Peyer's patch (tissue), 4 donors: Measurements from ENCODE around the gene CRIM1.

Experiments
- CTCF ChIP-seq, 6 experiments: fragments of 450-650 bp in 4 of 6; fragments of 200-600 bp in 2 of 6; sonication (generic) in 1 of 6; IDR thresholded peaks; one replicate each; pipeline ENCODE4 v1.5.1; 2017 to 2019; ENCODE audit warnings: antibody characterized with exemption in 6 of 6, mild to moderate bottlenecking in 3 of 6, moderate library complexity in 1 of 6
- POLR2A ChIP-seq, 2 donors: fragments of 450-650 bp; IDR thresholded peaks; one replicate each; pipeline ENCODE4 v1.5.1; 2017; ENCODE audit warnings: antibody characterized with exemption in 2 of 2, mild to moderate bottlenecking in 2 of 2, moderate library complexity in 2 of 2

GRCh38 chr2:36569267-36569856 is 213.8 kb downstream of the CRIM1 start:
- TF ChIP-seq CTCF (IDR thresholded peaks at IDR 0.05) = no peak
- TF ChIP-seq POLR2A (IDR thresholded peaks at IDR 0.05) = no peak
